ENCODE results near the gene OR52B2. TPM values are rescaled to one million over a fixed set of nuclear protein-coding genes. Genes with fewer than 3 reads are reported as not detected.

OR52B2 gene
- total RNA-seq = under 1 TPM in 1 of 4 donors, not detected in 3; 0.51 TPM

- TF ChIP-seq, protein P1, sequence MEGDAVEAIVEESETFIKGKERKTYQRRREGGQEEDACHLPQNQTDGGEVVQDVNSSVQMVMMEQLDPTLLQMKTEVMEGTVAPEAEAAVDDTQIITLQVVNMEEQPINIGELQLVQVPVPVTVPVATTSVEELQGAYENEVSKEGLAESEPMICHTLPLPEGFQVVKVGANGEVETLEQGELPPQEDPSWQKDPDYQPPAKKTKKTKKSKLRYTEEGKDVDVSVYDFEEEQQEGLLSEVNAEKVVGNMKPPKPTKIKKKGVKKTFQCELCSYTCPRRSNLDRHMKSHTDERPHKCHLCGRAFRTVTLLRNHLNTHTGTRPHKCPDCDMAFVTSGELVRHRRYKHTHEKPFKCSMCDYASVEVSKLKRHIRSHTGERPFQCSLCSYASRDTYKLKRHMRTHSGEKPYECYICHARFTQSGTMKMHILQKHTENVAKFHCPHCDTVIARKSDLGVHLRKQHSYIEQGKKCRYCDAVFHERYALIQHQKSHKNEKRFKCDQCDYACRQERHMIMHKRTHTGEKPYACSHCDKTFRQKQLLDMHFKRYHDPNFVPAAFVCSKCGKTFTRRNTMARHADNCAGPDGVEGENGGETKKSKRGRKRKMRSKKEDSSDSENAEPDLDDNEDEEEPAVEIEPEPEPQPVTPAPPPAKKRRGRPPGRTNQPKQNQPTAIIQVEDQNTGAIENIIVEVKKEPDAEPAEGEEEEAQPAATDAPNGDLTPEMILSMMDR (IDR thresholded peaks at IDR 0.05; ENCODE audit: low read depth) = no peak
These were observed at the start of gene OR52B2 for GRCh38 chr11:6170226-6170625. OR52B2 (minus strand) TSS chr11:6170326; CDS start chr11:6170326, 0 bp downstream.

DNA sequence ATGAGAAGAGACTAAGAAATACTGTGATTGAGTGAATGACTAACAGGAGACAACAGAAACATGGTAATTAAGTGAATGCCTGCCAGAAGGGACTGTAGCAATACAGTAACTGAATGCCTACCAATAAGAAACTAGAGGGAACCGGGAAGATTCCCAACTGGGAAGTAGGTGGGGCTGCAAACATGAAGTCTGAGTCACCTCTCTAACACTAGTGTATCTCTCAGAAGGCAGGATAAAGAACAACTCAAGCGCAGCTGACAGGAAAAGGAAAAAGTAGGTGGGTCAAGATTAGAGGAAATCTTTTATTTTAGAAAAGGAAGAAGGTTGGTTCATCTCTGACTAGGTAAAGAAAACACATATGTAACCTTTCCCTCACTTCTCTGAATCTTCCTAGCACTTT, 49.2 kb upstream of the OR52B2 start:
- TF ChIP-seq, protein P1 (IDR thresholded peaks at IDR 0.05; ENCODE audit: low read depth) = no peak

DNA sequence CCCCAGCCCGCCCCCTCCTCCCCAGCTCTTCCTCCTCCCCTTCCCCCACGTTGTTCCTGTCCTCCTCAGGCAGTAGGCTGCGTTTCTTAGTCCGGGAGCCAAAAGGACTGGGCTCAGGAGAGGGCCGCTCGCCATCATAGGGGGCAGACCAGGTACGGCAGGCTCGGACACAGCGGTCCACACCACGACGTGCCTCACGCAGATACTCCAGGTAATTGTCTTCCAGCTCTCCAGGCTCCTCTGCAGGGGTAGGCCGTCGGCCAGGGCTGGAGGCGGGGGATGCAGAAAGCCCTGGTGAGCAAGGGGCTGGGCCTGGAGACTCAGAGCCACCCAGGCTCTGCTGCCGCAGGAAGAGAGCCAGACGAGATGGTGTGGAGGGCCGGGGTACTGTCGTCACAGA, 47.6 kb upstream of the OR52B2 start:
- TF ChIP-seq, protein P1 (IDR thresholded peaks at IDR 0.05; ENCODE audit: low read depth) = no peak

- TF ChIP-seq, protein P1 (IDR thresholded peaks at IDR 0.05; ENCODE audit: low read depth) = no peak
These were observed 46.4 kb upstream of the OR52B2 start for GRCh38 chr11:6216501-6216900.

DNA sequence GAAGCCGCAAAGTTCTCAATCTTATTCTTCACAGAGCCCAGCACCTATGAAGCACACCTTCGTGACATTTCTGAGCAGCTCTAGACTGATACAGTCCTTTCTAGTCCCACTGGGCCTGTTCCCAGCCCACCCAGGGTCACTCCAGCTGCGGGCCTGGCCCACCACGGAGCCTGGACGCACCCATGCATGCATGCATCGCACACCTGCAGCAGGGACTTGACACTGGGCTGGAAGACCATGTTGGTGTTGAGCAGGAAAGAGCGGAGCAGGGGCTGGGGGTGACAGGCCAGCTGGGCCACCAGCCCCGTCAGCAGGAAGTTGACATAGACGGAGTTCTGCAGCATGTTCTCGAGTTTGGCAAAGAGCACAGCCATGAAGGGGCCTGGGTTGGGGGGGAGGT, 44.4 kb upstream of the OR52B2 start:
- TF ChIP-seq, protein P1 (IDR thresholded peaks at IDR 0.05; ENCODE audit: low read depth) = no peak

- TF ChIP-seq, protein P1 (IDR thresholded peaks at IDR 0.05; ENCODE audit: low read depth) = no peak
These were observed 40.3 kb upstream of the OR52B2 start for GRCh38 chr11:6210274-6210955.

DNA sequence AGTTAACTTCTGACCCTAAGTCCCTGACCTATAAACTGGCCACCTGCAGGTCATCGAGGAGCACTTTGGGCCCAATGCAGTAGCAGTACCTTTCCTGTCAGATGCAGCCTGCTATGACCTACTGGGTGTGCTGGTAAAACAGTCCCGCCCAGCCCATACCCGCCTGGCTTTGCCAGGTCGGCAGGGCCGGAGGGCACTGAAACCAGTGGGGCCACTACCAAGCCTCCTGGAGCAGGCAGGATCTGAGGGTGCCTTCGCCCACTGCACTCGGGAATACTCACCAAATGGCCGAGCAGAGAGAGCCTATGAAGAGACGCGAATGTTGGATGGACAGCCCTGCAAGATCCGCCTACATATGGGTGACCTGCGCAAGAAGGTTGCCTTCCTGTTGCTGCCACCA, 39.7 kb upstream of the OR52B2 start:
- TF ChIP-seq, protein P1 (IDR thresholded peaks at IDR 0.05; ENCODE audit: low read depth) = no peak

Data from subcutaneous adipose tissue (tissue), 4 donors.